Measurements from ENCODE around the gene UGT1A4. TPM values are rescaled to one million over a fixed set of nuclear protein-coding genes. Genes with fewer than 3 reads are reported as not detected.

UGT1A4 gene
- total and polyA plus RNA-seq, 2 donors (not counting 3 experiments of a cell fraction or from before 2014, with no cell fraction given) = not detected

GRCh38 chr2:233766416-233766815 lies 47.9 kb downstream of the UGT1A4 start:
- no peaks in the 10 kb centered on the region for H3K9me3 ChIP-seq (replicated peaks; ENCODE audit: control insufficient read depth, insufficient read depth, low read length)
- H3K27ac ChIP-seq (ENCODE audit: insufficient read depth, low read depth, low read length) = no peak overlapping the region
- POLR2A ChIA-PET = no interaction called here

GRCh38 chr2:233768076-233768475 lies 49.5 kb downstream of the UGT1A4 start:
- no peak overlapping the region for H2AFZ ChIP-seq (ENCODE audit: low read depth, low read length)
- peaks cover 0 to 1% of the 10 kb centered on the region in 2 experiments for H3K27me3 ChIP-seq (ENCODE audit: control insufficient read depth in 2 of 2, insufficient read depth in 2 of 2, low read length in 2 of 2)
- DNase-seq (ENCODE audit: low read depth, low spot score) (no peak), FAIRE-seq (no peak)
- no peaks in the 10 kb centered on the region for H3K9me1 ChIP-seq (replicated peaks; ENCODE audit: control insufficient read depth, extremely low read depth, insufficient read depth, low read length)
- no peaks in the 10 kb centered on the region for H4K20me1 ChIP-seq (replicated peaks; ENCODE audit: control insufficient read depth, extremely low read depth, insufficient read depth, low read length)
- dilution Hi-C loops (cut with MboI; ENCODE audit: extremely low pct_ligation_motif_present, low sequenced_read_pairs) (no loop called here), intact Hi-C loops (cut with micrococcal nuclease) (no loop called here)
- H3K9ac ChIP-seq (replicated peaks; ENCODE audit: extremely low read depth, insufficient read depth, low read length) = no peak overlapping the region
- H3K4me2 ChIP-seq (ENCODE audit: insufficient read depth, low read length) = no peak overlapping the region
- no peak overlapping the region for H3K4me3 ChIP-seq (replicated peaks in 1 of 3; ENCODE audit: insufficient read depth in 1 of 3, low read depth in 1 of 3, low read length in 3 of 3)
- ChIA-PET CTCF (no interaction called here), POLR2A (no interaction called here)
- no peaks in the 10 kb centered on the region for H3K4me1 ChIP-seq (ENCODE audit: control insufficient read depth, extremely low read depth, insufficient read depth, low read length)
- no peak overlapping the region for H3K27ac ChIP-seq (ENCODE audit: insufficient read depth, low read depth, low read length)
- no TSS peak for BruUV-seq (replicated peaks)
- no peaks in the 10 kb centered on the region for H3K9me3 ChIP-seq (replicated peaks; ENCODE audit: control insufficient read depth, insufficient read depth, low read length)
- TF ChIP-seq CTCF (IDR thresholded peaks at IDR 0.05; ENCODE audit: extremely low read depth in 1 of 2, insufficient read depth in 1 of 2, low read depth in 1 of 2, low read length in 2 of 2) (no peak), GATA2 (IDR thresholded peaks at IDR 0.05; ENCODE audit: insufficient read depth, insufficient read length, low read depth, low read length) (no peak), MYC (IDR thresholded peaks at IDR 0.05; ENCODE audit: low read depth, low read length) (no peak), MAX (IDR thresholded peaks at IDR 0.05; ENCODE audit: insufficient read depth, insufficient read length) (no peak)
- H3K36me3 ChIP-seq (ENCODE audit: control insufficient read depth in 2 of 2, extremely low read depth in 1 of 2, insufficient read depth in 2 of 2, low read length in 2 of 2) = no peaks in the 10 kb centered on the region
- no peaks in the 10 kb centered on the region for H3K79me2 ChIP-seq (ENCODE audit: control insufficient read depth, insufficient read depth, low read length)

More at GRCh38 chr2:233766416-233766815, 47.9 kb downstream of the UGT1A4 start:
- Histone ChIP-seq H3K9me1 (replicated peaks; ENCODE audit: control insufficient read depth, extremely low read depth, insufficient read depth, low read length) (no peaks in the 10 kb centered on the region), H3K4me1 (ENCODE audit: control insufficient read depth, extremely low read depth, insufficient read depth, low read length) (no peaks in the 10 kb centered on the region), H3K36me3 (ENCODE audit: control insufficient read depth in 2 of 2, extremely low read depth in 1 of 2, insufficient read depth in 2 of 2, low read length in 2 of 2) (no peaks in the 10 kb centered on the region), H2AFZ (ENCODE audit: low read depth, low read length) (no peak overlapping the region), H3K4me3 (replicated peaks in 1 of 3; ENCODE audit: insufficient read depth in 1 of 3, low read depth in 1 of 3, low read length in 3 of 3) (no peak overlapping the region), H3K9ac (replicated peaks; ENCODE audit: extremely low read depth, insufficient read depth, low read length) (no peak overlapping the region), H3K4me2 (ENCODE audit: insufficient read depth, low read length) (no peak overlapping the region), H3K79me2 (ENCODE audit: control insufficient read depth, insufficient read depth, low read length) (no peaks in the 10 kb centered on the region), H4K20me1 (replicated peaks; ENCODE audit: control insufficient read depth, extremely low read depth, insufficient read depth, low read length) (no peaks in the 10 kb centered on the region), H3K27me3 (ENCODE audit: control insufficient read depth in 2 of 2, insufficient read depth in 2 of 2, low read length in 2 of 2) (peaks cover 1 to 4% of the 10 kb centered on the region in 2 experiments)
- CTCF ChIA-PET = no interaction called here
- no peak for FAIRE-seq
- dilution Hi-C loops (cut with MboI; ENCODE audit: extremely low pct_ligation_motif_present, low sequenced_read_pairs) (no loop called here), intact Hi-C loops (cut with micrococcal nuclease) (no loop called here)
- DNase-seq (ENCODE audit: low read depth, low spot score) = no peak
- TF ChIP-seq POLR2AphosphoS5 (IDR thresholded peaks at IDR 0.05; ENCODE audit: insufficient read depth, low read depth, low read length) (no peak), JUN (IDR thresholded peaks at IDR 0.05; ENCODE audit: borderline replicate concordance, insufficient read depth, insufficient read length, low read depth) (no peak)
- no TSS peak for BruUV-seq (replicated peaks)

Measured in endothelial cell of umbilical vein (primary cell).